GM19193 (cell line): ENCODE data around the gene AKAP13.

Source experiments
- POLR2A ChIP-seq: IDR thresholded peaks from 4 replicates; pipeline ENCODE4 v1.6.1; 2011; ENCODE audit not compliant: insufficient read depth, insufficient read length; ENCODE audit errors: extremely low read depth

Gene AKAP13, protein sequence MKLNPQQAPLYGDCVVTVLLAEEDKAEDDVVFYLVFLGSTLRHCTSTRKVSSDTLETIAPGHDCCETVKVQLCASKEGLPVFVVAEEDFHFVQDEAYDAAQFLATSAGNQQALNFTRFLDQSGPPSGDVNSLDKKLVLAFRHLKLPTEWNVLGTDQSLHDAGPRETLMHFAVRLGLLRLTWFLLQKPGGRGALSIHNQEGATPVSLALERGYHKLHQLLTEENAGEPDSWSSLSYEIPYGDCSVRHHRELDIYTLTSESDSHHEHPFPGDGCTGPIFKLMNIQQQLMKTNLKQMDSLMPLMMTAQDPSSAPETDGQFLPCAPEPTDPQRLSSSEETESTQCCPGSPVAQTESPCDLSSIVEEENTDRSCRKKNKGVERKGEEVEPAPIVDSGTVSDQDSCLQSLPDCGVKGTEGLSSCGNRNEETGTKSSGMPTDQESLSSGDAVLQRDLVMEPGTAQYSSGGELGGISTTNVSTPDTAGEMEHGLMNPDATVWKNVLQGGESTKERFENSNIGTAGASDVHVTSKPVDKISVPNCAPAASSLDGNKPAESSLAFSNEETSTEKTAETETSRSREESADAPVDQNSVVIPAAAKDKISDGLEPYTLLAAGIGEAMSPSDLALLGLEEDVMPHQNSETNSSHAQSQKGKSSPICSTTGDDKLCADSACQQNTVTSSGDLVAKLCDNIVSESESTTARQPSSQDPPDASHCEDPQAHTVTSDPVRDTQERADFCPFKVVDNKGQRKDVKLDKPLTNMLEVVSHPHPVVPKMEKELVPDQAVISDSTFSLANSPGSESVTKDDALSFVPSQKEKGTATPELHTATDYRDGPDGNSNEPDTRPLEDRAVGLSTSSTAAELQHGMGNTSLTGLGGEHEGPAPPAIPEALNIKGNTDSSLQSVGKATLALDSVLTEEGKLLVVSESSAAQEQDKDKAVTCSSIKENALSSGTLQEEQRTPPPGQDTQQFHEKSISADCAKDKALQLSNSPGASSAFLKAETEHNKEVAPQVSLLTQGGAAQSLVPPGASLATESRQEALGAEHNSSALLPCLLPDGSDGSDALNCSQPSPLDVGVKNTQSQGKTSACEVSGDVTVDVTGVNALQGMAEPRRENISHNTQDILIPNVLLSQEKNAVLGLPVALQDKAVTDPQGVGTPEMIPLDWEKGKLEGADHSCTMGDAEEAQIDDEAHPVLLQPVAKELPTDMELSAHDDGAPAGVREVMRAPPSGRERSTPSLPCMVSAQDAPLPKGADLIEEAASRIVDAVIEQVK (N-terminal part only)

DNA sequence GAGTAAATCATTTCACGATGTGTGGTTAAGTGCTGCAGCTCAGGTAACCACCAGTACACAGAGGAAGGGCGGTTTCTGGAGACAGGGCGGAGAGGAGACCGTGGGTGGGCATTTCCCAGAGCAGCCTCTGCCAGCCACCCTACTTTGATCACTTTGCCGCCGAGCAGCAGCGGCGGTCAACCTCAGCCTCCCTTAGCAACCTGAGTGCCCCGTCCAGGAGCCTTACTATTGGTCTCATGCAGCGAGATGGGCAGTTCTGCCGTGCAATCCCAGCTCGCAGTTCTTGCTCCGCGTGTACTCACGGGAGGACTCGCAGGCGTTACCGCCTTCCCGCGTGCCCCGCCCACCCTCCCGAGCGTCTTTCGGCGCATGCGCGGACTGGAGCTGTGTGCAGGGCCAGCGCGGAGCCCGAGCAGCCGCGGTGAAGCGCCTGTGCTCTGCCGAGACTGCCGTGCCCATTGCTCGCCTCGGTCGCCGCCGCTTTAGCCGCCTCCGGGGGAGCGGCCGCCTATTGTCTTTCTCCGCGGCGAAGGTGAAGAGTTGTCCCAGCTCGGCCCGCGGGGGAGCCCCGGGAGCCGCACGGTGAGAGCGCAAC, at the start of gene AKAP13:
TSS of gene AKAP13 (plus strand) at position 387 of the 595 bp plus-strand sequence. CDS start 105,118 bp downstream, outside the sequence.
- peak; percentile 86 for TF ChIP-seq POLR2A

GRCh38 chr15:85330901-85331588, 49.4 kb upstream of the AKAP13 start:
- TF ChIP-seq POLR2A: peak; percentile 36

- no peak for TF ChIP-seq POLR2A
Measured at GRCh38 chr15:85331655-85332285, 48.6 kb upstream of the AKAP13 start.

DNA sequence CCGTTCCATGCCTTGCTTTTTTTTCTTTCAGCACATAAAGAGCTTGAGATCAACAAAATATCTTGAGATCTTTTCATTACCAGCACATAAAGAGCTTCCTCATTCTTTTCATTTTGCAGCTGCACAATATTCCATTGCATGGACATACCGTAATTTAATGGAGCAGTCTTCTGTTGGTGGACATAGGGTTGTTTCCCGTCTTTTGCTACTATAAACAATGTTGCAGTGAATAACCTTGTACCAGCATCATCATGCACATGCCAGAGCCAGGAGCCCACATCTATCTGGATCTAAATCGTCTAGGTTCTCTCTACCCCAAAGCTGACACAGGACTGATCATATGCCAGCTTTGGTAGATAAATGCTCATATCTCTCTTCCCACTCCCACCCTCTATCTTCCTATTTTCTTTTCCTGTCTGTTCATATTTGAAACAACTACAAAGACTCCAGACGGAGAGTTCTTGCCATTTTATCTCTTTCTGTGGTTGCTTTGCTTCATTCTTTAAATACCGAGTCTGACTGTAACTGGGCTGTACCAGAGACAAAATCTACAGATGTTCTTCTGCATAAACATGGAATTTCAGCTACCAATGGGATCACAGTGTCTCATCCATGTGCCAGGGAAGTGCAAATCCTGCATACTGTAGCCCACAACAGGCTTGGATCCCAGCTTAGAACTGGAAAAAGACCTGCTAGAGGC, 47.1 kb upstream of the AKAP13 start:
- no peak for TF ChIP-seq POLR2A

DNA sequence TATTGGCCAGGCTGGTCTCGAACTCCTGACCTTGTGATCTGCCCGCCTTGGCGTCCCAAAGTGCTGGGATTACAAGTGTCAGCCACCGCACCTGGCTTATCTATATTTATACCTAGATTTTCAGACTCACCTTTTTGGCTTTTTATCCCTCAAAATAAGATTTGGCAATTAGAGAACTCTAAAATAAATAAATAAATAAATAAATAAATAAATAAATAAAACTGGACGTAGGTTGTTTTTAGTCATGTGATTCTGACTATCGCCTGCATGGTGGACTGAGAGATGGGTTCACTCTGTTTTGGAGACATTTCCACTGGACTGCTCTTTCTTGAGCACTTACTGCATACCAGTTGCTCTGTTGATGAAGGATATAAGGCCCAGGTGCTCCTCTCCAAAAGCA, 46.2 kb upstream of the AKAP13 start:
- no peak for TF ChIP-seq POLR2A

DNA sequence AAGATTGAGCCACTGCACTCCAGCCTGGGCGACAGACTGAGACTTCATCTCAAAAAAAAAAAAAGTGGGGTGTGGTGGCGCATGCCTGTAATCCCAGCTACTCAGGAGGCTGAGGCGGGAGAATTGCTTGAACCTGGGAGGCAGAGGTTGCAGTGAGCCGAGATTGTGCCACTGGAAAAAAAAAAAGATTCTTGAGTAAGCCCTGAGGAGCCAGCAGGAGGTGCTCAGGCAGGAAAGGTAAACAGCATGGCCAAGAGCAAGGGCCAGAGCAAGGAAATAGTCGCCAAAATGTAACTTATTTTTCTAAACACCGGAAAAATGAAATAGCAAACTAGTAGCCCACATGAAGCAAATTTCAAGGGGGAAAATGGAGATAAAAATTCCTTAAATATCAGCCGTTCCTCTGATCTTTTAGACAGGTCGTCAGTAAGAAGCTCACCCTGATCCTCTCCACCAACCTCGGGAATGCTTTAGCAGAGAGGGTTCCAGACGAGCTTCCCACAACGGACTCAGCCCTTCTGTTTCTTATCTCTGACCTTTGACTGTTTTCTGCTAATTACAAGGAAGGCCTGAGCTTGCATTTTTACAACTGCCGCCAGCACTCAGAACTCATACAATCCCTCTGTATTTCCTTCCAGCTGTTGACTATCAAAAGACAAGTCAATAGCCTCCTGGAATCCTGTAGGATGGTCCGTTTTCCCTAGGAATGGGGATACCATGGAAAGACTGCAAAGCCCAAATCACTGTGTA, 45.0 kb upstream of the AKAP13 start:
- TF ChIP-seq POLR2A: no peak

- TF ChIP-seq POLR2A: no peak
Measured at GRCh38 chr15:85336880-85337279, 43.5 kb upstream of the AKAP13 start.

DNA sequence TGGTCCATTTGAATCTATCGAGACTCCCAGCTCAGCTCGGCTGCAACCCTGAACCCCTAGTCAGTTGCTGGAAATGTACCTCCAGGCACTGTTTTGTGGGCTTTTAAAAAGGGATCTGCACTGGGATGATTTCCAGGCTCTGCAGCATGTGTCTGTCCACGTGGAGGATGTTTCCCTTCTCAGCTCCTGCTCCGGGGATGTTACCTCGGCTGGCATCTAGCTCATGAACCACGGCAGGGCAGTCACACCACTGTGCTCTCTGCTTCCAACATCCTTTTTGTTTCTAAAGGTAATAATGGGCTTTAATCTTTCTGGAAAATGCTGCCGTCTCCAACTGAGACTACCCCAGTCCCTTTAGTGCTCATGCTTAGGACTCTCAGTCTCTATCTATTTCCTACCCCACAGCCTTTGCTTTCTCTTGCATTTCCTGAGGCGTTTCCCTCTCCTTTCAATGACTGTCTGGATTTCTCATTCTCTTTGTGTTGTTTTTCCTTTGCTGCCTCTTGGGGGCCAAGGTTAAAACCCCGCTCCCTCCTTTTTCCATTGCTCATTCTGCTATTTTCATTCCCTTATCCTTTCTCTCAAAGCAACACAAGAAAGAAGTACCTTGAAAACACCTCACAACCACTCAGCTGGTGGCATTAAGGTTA, 42.9 kb upstream of the AKAP13 start:
- TF ChIP-seq POLR2A: no peak

GRCh38 chr15:85340321-85340665, 40.1 kb upstream of the AKAP13 start:
- TF ChIP-seq POLR2A: no peak

GRCh38 chr15:85340852-85341251, 39.6 kb upstream of the AKAP13 start:
- TF ChIP-seq POLR2A: no peak

DNA sequence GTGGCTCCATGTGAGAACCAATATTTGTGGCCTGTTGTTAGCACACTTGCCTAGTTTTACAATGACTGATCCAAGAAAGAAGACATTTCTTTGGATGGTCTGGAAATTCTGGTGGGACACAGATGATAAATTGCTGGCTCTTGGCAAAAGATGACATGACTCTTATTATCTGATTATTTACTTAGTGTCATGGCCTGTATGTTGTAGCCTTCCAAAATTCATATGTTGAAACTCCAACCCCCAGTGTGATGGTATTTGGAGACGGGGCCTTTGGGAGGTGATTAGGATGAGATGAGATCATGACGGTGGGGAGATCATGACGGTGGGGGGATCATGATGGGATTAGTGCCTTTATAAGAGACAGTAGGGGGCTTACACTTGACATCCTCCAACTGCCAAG, 30.0 kb upstream of the AKAP13 start:
- no peak for TF ChIP-seq POLR2A

- TF ChIP-seq POLR2A: no peak
Measured at GRCh38 chr15:85351965-85352364, 28.4 kb upstream of the AKAP13 start.

DNA sequence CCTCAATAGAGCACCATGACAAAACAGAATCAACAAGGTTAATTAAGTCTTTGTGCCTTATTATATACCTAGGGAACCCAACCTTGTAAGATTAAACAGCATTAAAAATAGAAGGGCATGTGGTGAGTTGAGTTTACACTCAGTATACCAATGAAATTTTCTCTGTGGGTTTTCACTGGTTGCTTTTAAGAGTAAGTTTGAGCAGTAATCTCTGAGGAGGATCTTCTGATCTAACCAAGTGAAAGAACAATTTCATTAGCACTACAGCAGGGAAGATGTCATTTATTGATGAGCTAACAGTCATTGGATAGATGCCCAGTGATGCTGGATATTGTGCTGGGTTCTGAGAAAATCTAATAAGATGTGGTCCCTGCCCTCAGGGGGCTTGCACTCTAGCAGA, 26.9 kb upstream of the AKAP13 start:
- no peak for TF ChIP-seq POLR2A

DNA sequence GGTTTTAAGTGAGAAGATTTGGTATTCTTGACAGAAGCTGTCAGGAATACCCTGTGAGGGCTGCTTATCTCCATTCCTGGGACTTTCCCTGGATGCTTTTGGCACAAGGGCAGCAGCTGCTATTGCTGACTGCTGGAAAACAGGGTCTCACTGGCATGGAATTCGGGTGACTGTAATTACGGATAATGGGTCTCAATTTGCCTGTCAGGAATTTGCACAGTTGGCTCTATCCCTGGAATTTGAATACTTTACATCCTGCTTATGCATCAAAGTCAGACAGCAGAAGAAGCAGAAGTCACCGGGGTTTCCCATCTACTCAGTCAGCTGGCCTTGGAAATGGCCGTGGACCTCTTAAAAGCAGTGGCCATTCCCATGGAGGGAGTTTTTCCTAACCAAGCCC, 25.9 kb upstream of the AKAP13 start:
- TF ChIP-seq POLR2A: no peak
